ENCODE results near the gene HTRA3. TPM values are rescaled to one million over a fixed set of nuclear protein-coding genes. Genes with fewer than 3 reads are reported as not detected.

Gene HTRA3
- total RNA-seq, 1 experiment from 2014 or later = 2.3 TPM

GRCh38 chr4:8278009-8278395 lies 8.4 kb downstream of the HTRA3 start (continued):
- no peak for TF ChIP-seq PRDM15 (CRISPR knock-in tag; IDR thresholded peaks at IDR 0.05)
- TF ChIP-seq, protein P1, sequence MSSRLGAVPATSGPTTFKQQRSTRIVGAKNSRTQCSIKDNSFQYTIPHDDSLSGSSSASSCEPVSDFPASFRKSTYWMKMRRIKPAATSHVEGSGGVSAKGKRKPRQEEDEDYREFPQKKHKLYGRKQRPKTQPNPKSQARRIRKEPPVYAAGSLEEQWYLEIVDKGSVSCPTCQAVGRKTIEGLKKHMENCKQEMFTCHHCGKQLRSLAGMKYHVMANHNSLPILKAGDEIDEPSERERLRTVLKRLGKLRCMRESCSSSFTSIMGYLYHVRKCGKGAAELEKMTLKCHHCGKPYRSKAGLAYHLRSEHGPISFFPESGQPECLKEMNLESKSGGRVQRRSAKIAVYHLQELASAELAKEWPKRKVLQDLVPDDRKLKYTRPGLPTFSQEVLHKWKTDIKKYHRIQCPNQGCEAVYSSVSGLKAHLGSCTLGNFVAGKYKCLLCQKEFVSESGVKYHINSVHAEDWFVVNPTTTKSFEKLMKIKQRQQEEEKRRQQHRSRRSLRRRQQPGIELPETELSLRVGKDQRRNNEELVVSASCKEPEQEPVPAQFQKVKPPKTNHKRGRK (CRISPR knock-in tag; IDR thresholded peaks at IDR 0.05; ENCODE audit: borderline replicate concordance) = no peak
- TF ChIP-seq FOXP1 (CRISPR knock-in tag; IDR thresholded peaks at IDR 0.05; ENCODE audit: borderline replicate concordance) = no peak
- TF ChIP-seq GABPB1 (CRISPR knock-in tag; IDR thresholded peaks at IDR 0.05) = no peak
- no peak for TF ChIP-seq HMGXB4 (CRISPR knock-in tag; IDR thresholded peaks at IDR 0.05)

- DNase-seq (ENCODE audit: low spot score) = no peak
- CTCF ChIA-PET = no interaction called here
Observed at GRCh38 chr4:8278421-8279287, 9.1 kb downstream of the HTRA3 start.

DNA sequence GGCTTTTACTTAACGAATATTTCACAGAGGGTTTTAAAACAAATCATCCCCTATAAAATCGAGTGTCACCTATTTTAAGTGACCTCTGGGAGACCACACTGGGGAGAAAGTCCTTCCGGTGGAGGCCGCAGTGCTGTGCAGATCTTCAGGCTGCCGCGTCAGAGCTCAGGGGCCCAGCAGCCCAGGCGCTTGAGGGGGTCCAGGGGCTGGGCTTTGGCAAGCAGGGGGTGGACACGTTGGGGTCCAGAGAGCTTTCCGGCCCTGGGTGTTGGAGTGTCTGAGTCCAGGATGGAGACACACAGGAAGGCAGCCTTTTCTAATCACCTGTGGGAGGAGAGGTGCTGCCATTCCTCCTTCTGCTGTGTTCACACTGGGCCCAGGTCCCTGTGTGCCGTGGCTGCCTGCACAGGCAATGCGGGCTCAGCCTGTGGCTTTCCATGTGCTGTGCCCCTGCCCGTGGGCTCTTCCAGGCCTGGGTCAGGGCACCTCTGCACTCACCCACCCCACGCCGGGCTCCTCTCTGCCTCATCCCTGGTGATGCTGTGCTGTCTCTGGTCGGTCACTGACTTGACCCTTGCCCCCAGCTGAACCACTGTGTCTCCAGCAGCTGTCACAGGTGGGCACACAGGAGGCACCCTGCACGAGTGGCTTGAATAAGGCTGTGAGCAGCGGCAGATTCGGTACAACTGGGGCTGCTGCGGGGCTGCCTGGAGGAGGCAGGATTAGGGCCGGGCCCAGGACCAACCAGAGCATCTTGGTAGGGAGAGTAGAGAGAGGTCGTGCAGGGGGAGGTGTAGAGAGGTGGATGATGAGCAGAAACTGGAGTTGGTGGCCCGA lies 10.0 kb downstream of the HTRA3 start:
- Mint-ChIP-seq H3K27ac (no peak overlapping the region), H3K9me3 (no peaks in the 10 kb centered on the region)
- TF ChIP-seq JUN (CRISPR knock-in tag; IDR thresholded peaks at IDR 0.05) (no peak), FOXP1 (CRISPR knock-in tag; IDR thresholded peaks at IDR 0.05; ENCODE audit: borderline replicate concordance) (no peak), STAT6 (CRISPR knock-in tag; conservative IDR thresholded peaks at IDR 0.05; ENCODE audit: low read depth) (no peak), NR3C1 (CRISPR knock-in tag; conservative IDR thresholded peaks at IDR 0.05; ENCODE audit: low read depth) (no peak), FOXK1 (CRISPR knock-in tag; IDR thresholded peaks at IDR 0.05) (no peak), GTF2I (CRISPR knock-in tag; conservative IDR thresholded peaks at IDR 0.05) (no peak), TEAD1 (CRISPR knock-in tag; IDR thresholded peaks at IDR 0.05) (no peak)
- TF ChIP-seq, protein P2, sequence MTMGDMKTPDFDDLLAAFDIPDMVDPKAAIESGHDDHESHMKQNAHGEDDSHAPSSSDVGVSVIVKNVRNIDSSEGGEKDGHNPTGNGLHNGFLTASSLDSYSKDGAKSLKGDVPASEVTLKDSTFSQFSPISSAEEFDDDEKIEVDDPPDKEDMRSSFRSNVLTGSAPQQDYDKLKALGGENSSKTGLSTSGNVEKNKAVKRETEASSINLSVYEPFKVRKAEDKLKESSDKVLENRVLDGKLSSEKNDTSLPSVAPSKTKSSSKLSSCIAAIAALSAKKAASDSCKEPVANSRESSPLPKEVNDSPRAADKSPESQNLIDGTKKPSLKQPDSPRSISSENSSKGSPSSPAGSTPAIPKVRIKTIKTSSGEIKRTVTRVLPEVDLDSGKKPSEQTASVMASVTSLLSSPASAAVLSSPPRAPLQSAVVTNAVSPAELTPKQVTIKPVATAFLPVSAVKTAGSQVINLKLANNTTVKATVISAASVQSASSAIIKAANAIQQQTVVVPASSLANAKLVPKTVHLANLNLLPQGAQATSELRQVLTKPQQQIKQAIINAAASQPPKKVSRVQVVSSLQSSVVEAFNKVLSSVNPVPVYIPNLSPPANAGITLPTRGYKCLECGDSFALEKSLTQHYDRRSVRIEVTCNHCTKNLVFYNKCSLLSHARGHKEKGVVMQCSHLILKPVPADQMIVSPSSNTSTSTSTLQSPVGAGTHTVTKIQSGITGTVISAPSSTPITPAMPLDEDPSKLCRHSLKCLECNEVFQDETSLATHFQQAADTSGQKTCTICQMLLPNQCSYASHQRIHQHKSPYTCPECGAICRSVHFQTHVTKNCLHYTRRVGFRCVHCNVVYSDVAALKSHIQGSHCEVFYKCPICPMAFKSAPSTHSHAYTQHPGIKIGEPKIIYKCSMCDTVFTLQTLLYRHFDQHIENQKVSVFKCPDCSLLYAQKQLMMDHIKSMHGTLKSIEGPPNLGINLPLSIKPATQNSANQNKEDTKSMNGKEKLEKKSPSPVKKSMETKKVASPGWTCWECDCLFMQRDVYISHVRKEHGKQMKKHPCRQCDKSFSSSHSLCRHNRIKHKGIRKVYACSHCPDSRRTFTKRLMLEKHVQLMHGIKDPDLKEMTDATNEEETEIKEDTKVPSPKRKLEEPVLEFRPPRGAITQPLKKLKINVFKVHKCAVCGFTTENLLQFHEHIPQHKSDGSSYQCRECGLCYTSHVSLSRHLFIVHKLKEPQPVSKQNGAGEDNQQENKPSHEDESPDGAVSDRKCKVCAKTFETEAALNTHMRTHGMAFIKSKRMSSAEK (CRISPR knock-in tag; IDR thresholded peaks at IDR 0.05; ENCODE audit: borderline replicate concordance) = no peak

More at GRCh38 chr4:8278421-8279287, 9.1 kb downstream of the HTRA3 start:
- Mint-ChIP-seq H3K4me1 (no peaks in the 10 kb centered on the region), H3K36me3 (no peaks in the 10 kb centered on the region), H3K27ac (no peak overlapping the region), H3K27me3 (ENCODE audit: low read depth) (no peaks in the 10 kb centered on the region), H3K4me3 (no peak overlapping the region), H3K9me3 (no peaks in the 10 kb centered on the region)
- POLR2A ChIA-PET = no interaction called here
- TF ChIP-seq MXD4 (CRISPR knock-in tag; IDR thresholded peaks at IDR 0.05; ENCODE audit: borderline replicate concordance) (no peak), ZNF232 (CRISPR knock-in tag; IDR thresholded peaks at IDR 0.05) (no peak), GTF2I (CRISPR knock-in tag; conservative IDR thresholded peaks at IDR 0.05) (0 out of 2 replicates have a peak, but pooled peaks have one; percentile 53), ZNF138 (CRISPR knock-in tag; conservative IDR thresholded peaks at IDR 0.05) (no peak)
- TF ChIP-seq, protein P3, sequence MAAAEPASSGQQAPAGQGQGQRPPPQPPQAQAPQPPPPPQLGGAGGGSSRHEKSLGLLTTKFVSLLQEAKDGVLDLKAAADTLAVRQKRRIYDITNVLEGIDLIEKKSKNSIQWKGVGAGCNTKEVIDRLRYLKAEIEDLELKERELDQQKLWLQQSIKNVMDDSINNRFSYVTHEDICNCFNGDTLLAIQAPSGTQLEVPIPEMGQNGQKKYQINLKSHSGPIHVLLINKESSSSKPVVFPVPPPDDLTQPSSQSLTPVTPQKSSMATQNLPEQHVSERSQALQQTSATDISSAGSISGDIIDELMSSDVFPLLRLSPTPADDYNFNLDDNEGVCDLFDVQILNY (CRISPR knock-in tag; IDR thresholded peaks at IDR 0.05) = no peak
- ATAC-seq = no peak

More for the DNA sequence above, 10.0 kb downstream of the HTRA3 start:
- ATAC-seq (no peak), DNase-seq (ENCODE audit: low spot score) (no peak)
- H3K36me3 Mint-ChIP-seq = no peaks in the 10 kb centered on the region
- H3K27me3 Mint-ChIP-seq (ENCODE audit: low read depth) = no peaks in the 10 kb centered on the region
- ChIA-PET POLR2A (interaction anchor here (0.5 kb wide), 1 partner anchor 31 kb away, joined by 4 read pairs; no protein-coding TSS in a partner anchor), CTCF (no interaction called here)
- H3K4me3 Mint-ChIP-seq = no peak overlapping the region
- H3K4me1 Mint-ChIP-seq = no peaks in the 10 kb centered on the region
